H1 (cell line): Measurements from ENCODE around the gene CUBN.

Experiments used
- ATF2 ChIP-seq: IDR thresholded peaks from 2 replicates; pipeline ENCODE4 v1.6.1; 2012; ENCODE audit warnings: low read length, inconsistent platforms
- CBX5 ChIP-seq: fragments of 300-800, 300-1000 bp; sonication (generic); IDR thresholded peaks from 2 replicates; pipeline ENCODE4 v1.7.1; 2016; ENCODE audit warnings: antibody characterized with exemption, low read length, low read depth
- CEBPB ChIP-seq: IDR thresholded peaks from 2 replicates; pipeline ENCODE4 v1.6.1; 2012; ENCODE audit warnings: low read depth, low read length
- CTCF ChIP-seq, 3 experiments: IDR thresholded peaks; 1 replicate in 2 of 3; 2 replicates in 1 of 3; pipeline versions ENCODE4 v1.5.1 to v1.6.1; 2011; ENCODE audit warnings: low read length in 3 of 3, mild to moderate bottlenecking in 3 of 3, inconsistent platforms in 2 of 3, low read depth in 1 of 3, moderate library complexity in 1 of 3; ENCODE audit not compliant: insufficient read depth in 1 of 3; ENCODE audit errors: control extremely low read depth in 1 of 3
- GABPA ChIP-seq: IDR thresholded peaks from 2 replicates; pipeline ENCODE4 v1.6.1; 2011; ENCODE audit warnings: mild to moderate bottlenecking, low read length, moderate library complexity, borderline replicate concordance; ENCODE audit not compliant: insufficient read depth
- PHF8 ChIP-seq: fragments of 200-600 bp; sonication (generic); conservative IDR thresholded peaks from 2 replicates; pipeline ENCODE4 v1.7.1; 2012; ENCODE audit warnings: low read depth, mild to moderate bottlenecking, inconsistent platforms, low read length, moderate library complexity
- POLR2A ChIP-seq, 2 experiments: IDR thresholded peaks; 1 replicate in 1 of 2; 2 replicates in 1 of 2; pipeline ENCODE4 v1.6.1; 2011; ENCODE audit warnings: low read depth in 2 of 2, low read length in 2 of 2, mild to moderate bottlenecking in 2 of 2; ENCODE audit errors: control extremely low read depth in 1 of 2
- POLR2AphosphoS5 ChIP-seq: IDR thresholded peaks from 2 replicates; pipeline ENCODE4 v1.6.1; 2011; ENCODE audit warnings: low read depth, low read length
- RAD21 ChIP-seq, 2 experiments: IDR thresholded peaks in 1 of 2; conservative IDR thresholded peaks in 1 of 2; 2 replicates each; pipeline ENCODE4 v1.6.1; 2011; ENCODE audit warnings: low read depth in 2 of 2, low read length in 2 of 2, improper control_type of control experiment in 1 of 2, inconsistent platforms in 1 of 2, mild to moderate bottlenecking in 1 of 2, moderate library complexity in 1 of 2
- RBBP5 ChIP-seq: IDR thresholded peaks from 2 replicates; pipeline ENCODE4 v1.7.1; 2012; ENCODE audit warnings: low read depth, mild to moderate bottlenecking, inconsistent platforms, low read length, moderate library complexity, borderline replicate concordance
- TAF1 ChIP-seq: IDR thresholded peaks from 2 replicates; pipeline ENCODE4 v1.6.1; 2011; ENCODE audit warnings: mild to moderate bottlenecking, low read depth, low read length

- no peak for TF ChIP-seq PHF8
- TF ChIP-seq CTCF (IDR thresholded peaks at IDR 0.05; ENCODE audit: control extremely low read depth in 1 of 3, insufficient read depth in 1 of 3, low read depth in 1 of 3, low read length in 3 of 3) = no peak
- TF ChIP-seq CEBPB = no peak
- no peak for TF ChIP-seq RBBP5
- TF ChIP-seq POLR2A (IDR thresholded peaks at IDR 0.05; ENCODE audit: control extremely low read depth in 1 of 2, low read depth in 2 of 2, low read length in 2 of 2) = no peak
- TF ChIP-seq GABPA = no peak
- TF ChIP-seq ATF2 = no peak
- TF ChIP-seq TAF1 = no peak
- TF ChIP-seq CBX5 = no peak
- no peak for TF ChIP-seq RAD21 (IDR thresholded peaks at IDR 0.05 in 1 of 2, conservative IDR thresholded peaks at IDR 0.05 in 1 of 2; ENCODE audit: low read depth in 2 of 2, low read length in 2 of 2)
- no peak for TF ChIP-seq POLR2AphosphoS5
Observed at GRCh38 chr10:16913266-16913665, 216.3 kb downstream of the CUBN start.
